HEK293 (cell line): Measurements from ENCODE around the gene PSMC2.

Source experiments
- KLF10 ChIP-seq: fragments of 450-650 bp; IDR thresholded peaks from 2 replicates; pipeline ENCODE4 v1.5.1; 2018; ENCODE audit warnings: missing biosample characterization, mild to moderate bottlenecking, missing genetic modification characterization
- ZFP41 ChIP-seq: fragments of 450-650 bp; formaldehyde crosslinking; IDR thresholded peaks from 2 replicates; pipeline ENCODE4 v1.5.1; 2016; ENCODE audit warnings: missing biosample characterization, missing genetic modification characterization, borderline replicate concordance
- ZNF10 ChIP-seq: fragments of 450-650 bp; formaldehyde crosslinking; IDR thresholded peaks from 2 replicates; pipeline ENCODE4 v1.5.1; 2017; ENCODE audit warnings: missing biosample characterization, missing genetic modification characterization
- ZNF354C ChIP-seq: fragments of 450-650 bp; formaldehyde crosslinking; IDR thresholded peaks from 2 replicates; pipeline ENCODE4 v1.5.1; 2016; ENCODE audit warnings: missing biosample characterization, missing genetic modification characterization, low read depth, borderline replicate concordance
- ZNF416 ChIP-seq: fragments of 450-650 bp; formaldehyde crosslinking; IDR thresholded peaks from 2 replicates; pipeline ENCODE4 v1.5.1; 2016; ENCODE audit warnings: missing biosample characterization, missing genetic modification characterization
- TF ChIP-seq, protein P1 (sequence below): IDR thresholded peaks from 2 replicates; pipeline ENCODE4 v1.6.1; 2011; ENCODE audit warnings: mild to moderate bottlenecking, low read depth, low read length, borderline replicate concordance
- TF ChIP-seq, protein P2 (sequence below): fragments of 450-650 bp; IDR thresholded peaks from 2 replicates; pipeline ENCODE4 v1.5.1; 2018; ENCODE audit warnings: missing biosample characterization, missing genetic modification characterization
- TF ChIP-seq, protein P3 (sequence below): fragments of 450-650 bp; formaldehyde crosslinking; IDR thresholded peaks from 2 replicates; pipeline ENCODE4 v1.5.1; 2016; ENCODE audit warnings: missing biosample characterization, missing genetic modification characterization
- TF ChIP-seq, protein P4 (sequence below): fragments of 450-650 bp; formaldehyde crosslinking; IDR thresholded peaks from 2 replicates; pipeline ENCODE4 v1.5.1; 2016; ENCODE audit warnings: missing biosample characterization, missing genetic modification characterization

DNA sequence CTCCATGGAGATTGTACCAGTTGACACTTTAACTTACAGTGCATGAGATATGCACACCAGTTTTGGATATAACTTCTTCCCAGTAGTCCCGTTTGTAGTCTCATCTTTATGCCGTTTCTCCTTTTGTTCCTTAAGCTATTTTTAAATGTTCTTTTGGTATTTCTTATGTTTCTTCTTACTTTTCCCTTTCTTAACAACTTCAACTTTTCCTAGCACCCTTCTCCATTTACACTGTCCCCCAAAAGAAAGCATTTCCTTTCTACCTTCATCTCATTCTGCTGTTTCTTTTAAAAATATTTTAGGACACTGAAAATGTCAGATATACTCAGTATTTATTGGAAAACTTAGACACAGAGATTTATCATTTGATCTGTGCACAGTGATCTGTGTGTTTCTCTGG, 1.5 kb downstream of the PSMC2 start:
- TF ChIP-seq ZNF416 (tag by site-specific recombination) (no peak), ZNF354C (tag by site-specific recombination) (no peak), KLF10 (tag by site-specific recombination) (no peak), ZNF10 (tag by site-specific recombination) (no peak), ZFP41 (tag by site-specific recombination) (no peak)
- TF ChIP-seq, protein P1, sequence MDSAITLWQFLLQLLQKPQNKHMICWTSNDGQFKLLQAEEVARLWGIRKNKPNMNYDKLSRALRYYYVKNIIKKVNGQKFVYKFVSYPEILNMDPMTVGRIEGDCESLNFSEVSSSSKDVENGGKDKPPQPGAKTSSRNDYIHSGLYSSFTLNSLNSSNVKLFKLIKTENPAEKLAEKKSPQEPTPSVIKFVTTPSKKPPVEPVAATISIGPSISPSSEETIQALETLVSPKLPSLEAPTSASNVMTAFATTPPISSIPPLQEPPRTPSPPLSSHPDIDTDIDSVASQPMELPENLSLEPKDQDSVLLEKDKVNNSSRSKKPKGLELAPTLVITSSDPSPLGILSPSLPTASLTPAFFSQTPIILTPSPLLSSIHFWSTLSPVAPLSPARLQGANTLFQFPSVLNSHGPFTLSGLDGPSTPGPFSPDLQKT: no peak
- TF ChIP-seq, protein P2, sequence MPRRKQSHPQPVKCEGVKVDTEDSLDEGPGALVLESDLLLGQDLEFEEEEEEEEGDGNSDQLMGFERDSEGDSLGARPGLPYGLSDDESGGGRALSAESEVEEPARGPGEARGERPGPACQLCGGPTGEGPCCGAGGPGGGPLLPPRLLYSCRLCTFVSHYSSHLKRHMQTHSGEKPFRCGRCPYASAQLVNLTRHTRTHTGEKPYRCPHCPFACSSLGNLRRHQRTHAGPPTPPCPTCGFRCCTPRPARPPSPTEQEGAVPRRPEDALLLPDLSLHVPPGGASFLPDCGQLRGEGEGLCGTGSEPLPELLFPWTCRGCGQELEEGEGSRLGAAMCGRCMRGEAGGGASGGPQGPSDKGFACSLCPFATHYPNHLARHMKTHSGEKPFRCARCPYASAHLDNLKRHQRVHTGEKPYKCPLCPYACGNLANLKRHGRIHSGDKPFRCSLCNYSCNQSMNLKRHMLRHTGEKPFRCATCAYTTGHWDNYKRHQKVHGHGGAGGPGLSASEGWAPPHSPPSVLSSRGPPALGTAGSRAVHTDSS (tag by site-specific recombination): no peak
- TF ChIP-seq, protein P3, sequence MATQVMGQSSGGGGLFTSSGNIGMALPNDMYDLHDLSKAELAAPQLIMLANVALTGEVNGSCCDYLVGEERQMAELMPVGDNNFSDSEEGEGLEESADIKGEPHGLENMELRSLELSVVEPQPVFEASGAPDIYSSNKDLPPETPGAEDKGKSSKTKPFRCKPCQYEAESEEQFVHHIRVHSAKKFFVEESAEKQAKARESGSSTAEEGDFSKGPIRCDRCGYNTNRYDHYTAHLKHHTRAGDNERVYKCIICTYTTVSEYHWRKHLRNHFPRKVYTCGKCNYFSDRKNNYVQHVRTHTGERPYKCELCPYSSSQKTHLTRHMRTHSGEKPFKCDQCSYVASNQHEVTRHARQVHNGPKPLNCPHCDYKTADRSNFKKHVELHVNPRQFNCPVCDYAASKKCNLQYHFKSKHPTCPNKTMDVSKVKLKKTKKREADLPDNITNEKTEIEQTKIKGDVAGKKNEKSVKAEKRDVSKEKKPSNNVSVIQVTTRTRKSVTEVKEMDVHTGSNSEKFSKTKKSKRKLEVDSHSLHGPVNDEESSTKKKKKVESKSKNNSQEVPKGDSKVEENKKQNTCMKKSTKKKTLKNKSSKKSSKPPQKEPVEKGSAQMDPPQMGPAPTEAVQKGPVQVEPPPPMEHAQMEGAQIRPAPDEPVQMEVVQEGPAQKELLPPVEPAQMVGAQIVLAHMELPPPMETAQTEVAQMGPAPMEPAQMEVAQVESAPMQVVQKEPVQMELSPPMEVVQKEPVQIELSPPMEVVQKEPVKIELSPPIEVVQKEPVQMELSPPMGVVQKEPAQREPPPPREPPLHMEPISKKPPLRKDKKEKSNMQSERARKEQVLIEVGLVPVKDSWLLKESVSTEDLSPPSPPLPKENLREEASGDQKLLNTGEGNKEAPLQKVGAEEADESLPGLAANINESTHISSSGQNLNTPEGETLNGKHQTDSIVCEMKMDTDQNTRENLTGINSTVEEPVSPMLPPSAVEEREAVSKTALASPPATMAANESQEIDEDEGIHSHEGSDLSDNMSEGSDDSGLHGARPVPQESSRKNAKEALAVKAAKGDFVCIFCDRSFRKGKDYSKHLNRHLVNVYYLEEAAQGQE: no peak
- TF ChIP-seq, protein P4, sequence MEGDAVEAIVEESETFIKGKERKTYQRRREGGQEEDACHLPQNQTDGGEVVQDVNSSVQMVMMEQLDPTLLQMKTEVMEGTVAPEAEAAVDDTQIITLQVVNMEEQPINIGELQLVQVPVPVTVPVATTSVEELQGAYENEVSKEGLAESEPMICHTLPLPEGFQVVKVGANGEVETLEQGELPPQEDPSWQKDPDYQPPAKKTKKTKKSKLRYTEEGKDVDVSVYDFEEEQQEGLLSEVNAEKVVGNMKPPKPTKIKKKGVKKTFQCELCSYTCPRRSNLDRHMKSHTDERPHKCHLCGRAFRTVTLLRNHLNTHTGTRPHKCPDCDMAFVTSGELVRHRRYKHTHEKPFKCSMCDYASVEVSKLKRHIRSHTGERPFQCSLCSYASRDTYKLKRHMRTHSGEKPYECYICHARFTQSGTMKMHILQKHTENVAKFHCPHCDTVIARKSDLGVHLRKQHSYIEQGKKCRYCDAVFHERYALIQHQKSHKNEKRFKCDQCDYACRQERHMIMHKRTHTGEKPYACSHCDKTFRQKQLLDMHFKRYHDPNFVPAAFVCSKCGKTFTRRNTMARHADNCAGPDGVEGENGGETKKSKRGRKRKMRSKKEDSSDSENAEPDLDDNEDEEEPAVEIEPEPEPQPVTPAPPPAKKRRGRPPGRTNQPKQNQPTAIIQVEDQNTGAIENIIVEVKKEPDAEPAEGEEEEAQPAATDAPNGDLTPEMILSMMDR (tag by site-specific recombination): no peak
